MV-4-11 (cell line): ENCODE measurements around the gene NAA35.

Experiments
- DNase-seq: peaks from one replicate; lab custom pipeline; 2025; lab: John Stamatoyannopoulos, UW

NAA35 gene

DNA sequence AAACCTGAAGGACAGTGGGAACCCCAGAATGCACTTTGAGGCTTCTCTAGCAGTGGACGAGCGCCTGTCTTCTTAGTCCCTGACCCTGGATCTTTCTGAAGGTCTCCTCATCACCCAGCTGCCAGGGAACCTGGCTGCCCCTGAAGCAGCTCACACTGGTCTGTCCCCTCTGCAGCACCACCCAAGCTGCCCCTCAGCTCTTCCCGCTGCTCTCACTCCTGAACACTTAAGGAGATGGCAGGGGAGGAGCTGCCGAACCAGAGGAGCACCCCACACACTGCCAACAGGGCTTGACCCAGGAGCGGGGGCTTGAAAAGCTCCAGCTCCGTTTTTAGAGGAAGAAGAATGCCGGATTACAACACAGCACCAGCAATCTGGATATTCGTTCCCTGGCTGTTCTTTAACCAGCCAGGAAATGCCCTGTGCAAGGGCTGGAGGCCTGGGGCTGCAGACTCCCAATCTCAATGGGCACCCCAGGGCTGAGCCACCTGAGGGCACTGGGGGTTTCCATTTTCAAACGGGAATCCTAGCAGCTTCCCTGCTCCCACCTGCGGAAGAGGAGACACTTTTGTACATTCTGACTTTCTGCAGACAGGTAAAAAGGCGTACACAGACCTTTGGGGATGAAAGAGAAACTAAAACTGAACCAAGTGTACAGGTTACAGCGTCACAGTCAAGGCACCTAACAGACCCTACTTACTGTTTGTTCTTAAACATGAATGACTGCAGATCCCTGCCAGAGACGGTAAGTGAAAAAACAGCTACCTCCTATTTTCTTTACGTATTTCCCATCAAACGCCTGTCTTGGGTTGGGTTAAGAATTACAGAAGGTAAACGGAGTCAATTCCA lies 122.1 kb downstream of the NAA35 start:
- DNase-seq, result no peak

DNA sequence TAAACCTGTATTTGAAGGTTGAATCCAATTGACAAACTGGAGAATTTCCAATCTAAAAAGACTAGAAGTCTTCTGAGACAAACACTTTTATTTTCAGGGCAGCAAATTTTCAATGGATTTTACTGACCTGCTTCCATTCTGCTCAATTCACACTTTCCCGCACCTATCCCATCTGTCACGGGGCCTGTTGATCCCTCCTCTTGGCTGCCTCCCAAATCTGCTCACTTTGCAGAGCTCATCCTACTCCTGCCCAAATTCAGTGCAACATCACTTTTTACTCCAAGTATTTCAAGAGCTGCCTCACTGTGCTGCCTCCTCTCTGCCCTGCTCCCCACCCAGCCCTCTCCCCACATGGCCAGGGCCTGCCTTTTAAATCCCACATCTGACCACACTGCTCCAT lies 123.3 kb downstream of the NAA35 start:
- DNase-seq, result no peak

DNA sequence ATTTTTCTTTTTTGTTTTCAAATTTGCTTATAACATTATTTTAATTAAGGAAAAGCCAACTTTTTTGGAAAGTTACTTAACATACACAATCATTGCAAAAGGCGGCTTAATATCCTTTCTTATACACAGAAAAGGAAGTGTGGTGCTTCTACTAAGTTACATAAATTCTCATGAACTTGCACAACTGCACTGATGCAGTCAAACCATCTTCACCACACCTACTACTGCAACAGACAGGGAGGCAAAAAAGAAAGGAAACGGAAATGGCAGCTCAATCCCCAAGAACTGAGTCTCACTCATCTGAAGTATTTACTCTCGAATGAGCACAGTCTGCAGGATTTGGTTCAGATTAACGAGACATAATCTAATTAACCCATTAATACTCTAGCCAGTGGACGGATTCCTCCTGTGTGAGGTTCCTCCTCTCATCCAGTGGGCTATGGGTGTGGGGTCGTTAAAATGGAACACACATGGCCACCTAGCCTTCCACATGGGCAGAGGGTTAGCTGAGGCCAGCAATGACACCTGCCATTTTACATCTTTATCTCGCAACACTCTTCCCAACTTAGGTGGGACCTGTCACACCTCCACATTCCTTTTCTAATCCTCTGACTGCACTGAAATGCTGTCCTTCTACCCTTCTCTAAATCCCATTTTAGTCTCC lies 128.4 kb downstream of the NAA35 start:
- DNase-seq, result peak; percentile 94
